ENCODE measurements around the gene OR4S1. TPM values are rescaled to one million over a fixed set of nuclear protein-coding genes. Genes with fewer than 3 reads are reported as not detected.
A peak's percentile ranks its signal among the peaks of the same experiment; 100 is the strongest.
"Not testable (repeated sequence)": the region's sequence is repeated elsewhere in the genome, so short reads cannot be mapped to it uniquely, and the experiment has no call there.

Gene OR4S1, protein sequence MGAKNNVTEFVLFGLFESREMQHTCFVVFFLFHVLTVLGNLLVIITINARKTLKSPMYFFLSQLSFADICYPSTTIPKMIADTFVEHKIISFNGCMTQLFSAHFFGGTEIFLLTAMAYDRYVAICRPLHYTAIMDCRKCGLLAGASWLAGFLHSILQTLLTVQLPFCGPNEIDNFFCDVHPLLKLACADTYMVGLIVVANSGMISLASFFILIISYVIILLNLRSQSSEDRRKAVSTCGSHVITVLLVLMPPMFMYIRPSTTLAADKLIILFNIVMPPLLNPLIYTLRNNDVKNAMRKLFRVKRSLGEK
- total RNA-seq, result not detected in 2 replicates

DNA sequence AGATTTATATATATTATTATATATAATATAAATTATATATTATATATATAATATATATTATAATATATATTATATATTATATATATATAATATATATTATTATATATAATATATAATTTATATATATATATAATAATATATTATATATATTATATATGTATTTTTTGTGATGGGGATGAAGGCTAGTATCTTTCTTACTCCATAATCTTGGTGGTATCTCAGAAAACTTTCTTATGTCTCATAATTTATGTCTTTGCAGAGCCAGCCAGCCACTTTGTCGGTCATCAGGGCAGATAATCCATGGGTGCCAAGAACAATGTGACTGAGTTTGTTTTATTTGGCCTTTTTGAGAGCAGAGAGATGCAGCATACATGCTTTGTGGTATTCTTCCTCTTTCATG is at the start of gene OR4S1:
Gene OR4S1, plus strand, starts transcription at position 301 of the 400 bp plus-strand sequence. Its CDS starts 0 bp downstream, at position 301.
- DNase-seq (ENCODE audit: low read depth in 2 of 2), result no peak

DNA sequence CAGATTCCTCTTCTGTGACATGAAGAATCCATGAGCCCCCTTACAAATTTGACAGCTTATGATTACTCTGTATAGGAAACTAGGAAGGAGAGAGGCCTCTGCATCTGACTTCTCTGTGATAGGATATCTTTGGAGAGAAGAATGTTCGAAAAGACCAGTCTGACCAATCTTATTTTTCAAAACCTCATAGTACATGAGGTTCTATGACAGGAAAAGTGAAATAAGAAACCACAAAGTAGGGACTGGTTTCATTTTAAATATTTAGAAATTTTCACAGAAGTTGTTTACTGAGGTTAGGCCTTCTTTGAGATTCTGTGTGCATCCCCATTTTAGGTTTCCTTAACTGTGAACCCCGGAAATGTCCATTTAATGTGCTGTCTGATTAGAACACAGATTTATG is 44.4 kb upstream of the OR4S1 start:
- DNase-seq (ENCODE audit: low read depth in 2 of 2), result no peak

DNA sequence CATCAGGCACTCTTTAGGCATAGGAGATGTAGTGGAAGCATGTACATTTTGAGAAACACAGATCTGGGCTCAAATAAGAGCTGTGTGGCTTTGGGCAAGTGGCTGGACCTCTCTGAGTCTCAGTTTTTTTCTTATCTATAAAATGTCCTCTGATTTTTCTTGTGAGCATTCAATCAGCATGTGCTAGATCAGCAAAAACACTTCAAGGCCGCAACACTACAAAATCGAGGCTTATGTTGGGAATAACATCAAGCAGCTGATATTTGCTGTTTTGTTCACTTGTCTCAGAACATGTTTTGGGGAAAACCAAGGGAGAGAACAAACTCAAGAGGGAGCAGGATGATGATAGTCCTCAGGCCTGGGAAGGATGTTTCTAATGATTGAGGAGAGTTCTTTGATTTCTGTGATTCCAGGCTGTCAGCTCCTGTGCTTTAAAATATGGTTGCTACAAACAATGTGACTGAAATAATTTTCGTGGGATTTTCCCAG is 42.6 kb upstream of the OR4S1 start, which contains the start of gene OR4X1:
Gene OR4X1, plus strand, starts transcription at position 439 of the 489 bp plus-strand sequence. Its CDS starts 0 bp downstream, at position 439.
- DNase-seq (ENCODE audit: low read depth in 2 of 2), result no peak

DNA sequence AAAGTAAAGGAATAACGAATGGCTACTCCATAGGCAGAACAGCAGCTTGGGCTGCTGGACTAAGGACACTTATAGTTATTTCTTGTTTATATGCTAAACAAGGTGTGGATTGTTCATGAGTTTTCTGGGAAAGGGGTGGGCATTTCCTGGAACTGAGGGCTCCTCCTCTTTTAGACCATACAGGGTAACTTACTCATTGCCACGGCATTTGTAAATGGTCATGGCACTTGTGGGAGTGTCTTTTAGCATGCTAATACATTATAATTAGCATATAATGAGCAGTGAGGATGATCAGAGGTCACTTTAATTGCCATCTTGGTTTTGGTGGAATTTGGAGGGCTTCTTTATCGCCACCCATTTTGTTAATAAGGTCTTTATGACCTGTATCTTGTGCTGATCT is 35.4 kb upstream of the OR4S1 start:
- DNase-seq (ENCODE audit: low read depth in 2 of 2), result no peak

DNA sequence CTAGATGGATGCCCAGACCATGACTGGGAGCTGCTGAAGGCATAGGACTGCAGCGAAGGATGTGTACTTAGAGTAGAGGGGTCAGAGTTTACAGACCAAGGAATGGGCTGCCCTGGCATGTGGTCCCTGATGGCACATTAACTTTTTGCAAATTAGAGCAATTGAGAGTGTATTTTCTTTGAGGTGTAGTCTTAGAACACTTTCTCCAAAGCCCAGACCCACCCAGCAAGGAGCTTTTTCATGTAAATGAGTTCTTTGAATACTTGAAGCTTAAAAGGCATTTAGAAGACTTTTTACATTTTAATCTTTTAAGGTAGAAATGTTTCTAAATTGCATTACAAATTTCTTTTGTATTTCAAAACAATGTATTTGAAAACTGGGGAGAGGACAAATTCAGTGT is 33.4 kb upstream of the OR4S1 start:
- DNase-seq (ENCODE audit: low read depth in 2 of 2), result no peak

DNA sequence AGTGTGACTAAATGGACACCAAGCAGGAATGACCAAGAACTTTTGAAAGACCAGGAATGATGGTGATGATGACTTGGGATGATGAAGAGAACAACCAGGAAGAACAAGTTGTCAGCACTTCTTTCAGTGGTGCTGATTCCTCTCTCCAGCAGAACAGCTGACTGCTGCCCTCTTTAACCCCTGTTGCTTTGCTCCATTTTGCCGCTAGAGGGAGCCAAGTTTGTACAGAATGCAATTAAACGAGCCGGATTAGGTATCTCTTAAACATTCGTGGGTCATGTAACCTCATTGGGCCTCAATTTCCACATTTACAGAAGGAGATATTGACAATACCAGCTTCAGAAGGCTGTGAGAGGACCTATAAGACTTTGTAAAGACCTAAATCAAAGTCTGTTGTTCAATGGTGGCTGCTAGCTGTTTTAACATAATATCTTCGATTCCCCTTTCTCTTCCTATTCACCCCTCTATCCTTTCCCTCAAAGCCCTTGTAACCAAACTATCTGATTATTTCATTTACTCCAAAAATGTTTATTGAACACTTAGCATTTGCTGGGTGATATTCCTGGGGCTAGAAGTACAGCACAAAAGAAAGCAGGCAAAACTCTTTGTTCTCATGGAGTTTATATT is 1.9 kb downstream of the OR4S1 start:
- peak; percentile 52 to 64 for DNase-seq (ENCODE audit: low read depth in 2 of 2)

DNA sequence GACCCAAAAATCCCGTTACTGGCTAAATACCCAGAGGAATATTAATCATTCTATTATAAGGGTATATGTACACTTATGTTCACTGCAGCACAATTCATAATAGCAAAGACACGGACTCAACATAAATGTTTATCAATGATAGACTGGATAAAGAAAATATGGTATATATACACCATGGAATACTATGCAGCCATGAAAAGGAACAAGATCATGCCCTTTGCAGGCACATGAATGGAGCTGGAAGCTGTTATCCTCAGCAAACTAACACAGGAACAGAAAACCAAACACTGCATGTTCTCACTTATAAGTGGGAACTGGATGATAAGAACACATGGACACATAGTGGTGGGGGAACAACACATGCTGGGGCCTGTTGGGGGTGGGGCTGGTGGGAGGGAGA is 7.6 kb downstream of the OR4S1 start:
- not testable (repeated sequence) for DNase-seq (ENCODE audit: low read depth in 2 of 2)

DNA sequence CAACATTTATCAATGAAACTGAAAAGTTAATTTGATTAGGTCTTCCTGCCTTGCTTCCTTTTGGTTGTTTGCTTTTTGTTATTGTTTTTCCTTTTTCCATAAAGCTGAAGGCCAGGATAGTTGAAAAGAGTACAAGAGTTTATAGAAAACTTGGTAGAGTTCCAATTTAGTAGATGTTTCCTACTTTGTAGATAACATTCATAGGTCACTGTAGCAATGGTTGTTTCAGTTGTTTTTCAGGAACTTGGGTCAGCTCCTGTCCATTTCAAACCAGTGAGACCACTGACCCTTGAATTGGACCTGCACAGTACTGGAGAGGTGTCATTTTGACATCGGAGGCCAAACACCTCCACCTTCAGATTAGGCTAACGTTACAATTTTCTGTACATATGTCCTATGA is 13.8 kb downstream of the OR4S1 start:
- DNase-seq (ENCODE audit: low read depth in 2 of 2), result peak in 1 of 2 donors; percentile 3

DNA sequence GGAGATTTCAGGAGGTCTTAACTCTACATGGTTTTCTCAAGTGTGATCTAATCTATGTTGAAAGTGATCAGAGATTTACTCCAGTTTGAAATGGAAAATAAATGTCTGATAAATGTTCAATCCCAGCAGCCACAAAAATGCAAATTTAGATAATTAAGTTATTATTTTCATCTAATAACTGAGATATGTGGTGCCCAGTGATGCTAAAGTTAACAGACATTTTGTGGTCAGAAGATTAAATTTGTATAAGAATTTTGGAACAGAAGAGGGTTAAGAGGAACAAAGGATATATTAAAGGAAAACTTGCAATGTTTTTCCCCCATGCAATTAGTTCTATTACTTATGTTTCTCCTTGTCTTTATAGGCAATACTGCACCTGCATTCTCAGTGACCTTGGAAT is 18.6 kb downstream of the OR4S1 start, which contains the start of gene OR4C3:
Gene OR4C3, plus strand, starts transcription at position 301 of the 400 bp plus-strand sequence. CDS start 102 bp downstream, outside the sequence.
- not testable (repeated sequence) for DNase-seq (ENCODE audit: low read depth in 2 of 2)

DNA sequence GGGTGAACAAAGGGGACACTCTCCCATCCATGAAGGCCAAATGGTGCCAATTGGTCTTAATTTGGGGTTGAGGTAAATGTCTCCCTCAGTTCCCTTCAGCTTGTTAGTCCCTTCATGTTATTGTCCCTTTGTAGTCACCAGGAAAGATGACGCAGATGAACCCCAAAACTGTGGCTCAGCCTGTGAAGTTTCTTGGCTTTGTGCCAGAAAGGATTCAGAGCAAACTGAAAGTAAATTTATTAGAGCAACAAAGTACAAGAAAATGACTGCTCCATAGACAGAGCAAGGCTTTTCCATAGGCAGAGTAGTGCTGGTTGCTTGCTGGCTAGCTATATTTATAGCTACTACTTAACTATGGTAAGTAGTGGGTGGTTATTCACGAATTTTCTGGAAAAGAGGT is 35.4 kb downstream of the OR4S1 start:
- no peak for DNase-seq (ENCODE audit: low read depth in 2 of 2)

DNA sequence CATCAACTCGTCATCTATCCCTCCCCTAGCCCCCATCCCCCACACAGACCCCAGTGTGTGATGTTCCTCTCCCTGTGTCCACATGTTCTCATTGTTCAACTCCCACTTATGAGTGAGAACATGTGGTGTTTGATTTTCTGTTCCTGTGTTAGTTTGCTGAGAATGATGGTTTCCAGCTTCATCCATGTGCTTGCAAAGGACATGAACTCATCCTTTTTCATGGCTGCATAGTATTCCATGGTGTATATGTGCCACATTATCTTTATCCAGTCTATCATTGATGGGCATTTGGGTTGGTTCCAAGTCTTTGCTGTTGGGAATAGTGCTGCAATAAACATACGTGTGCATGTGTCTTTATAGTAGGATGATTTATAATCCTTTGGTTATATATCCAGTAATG is 36.5 kb downstream of the OR4S1 start:
- not testable (repeated sequence) for DNase-seq (ENCODE audit: low read depth in 2 of 2)

DNA sequence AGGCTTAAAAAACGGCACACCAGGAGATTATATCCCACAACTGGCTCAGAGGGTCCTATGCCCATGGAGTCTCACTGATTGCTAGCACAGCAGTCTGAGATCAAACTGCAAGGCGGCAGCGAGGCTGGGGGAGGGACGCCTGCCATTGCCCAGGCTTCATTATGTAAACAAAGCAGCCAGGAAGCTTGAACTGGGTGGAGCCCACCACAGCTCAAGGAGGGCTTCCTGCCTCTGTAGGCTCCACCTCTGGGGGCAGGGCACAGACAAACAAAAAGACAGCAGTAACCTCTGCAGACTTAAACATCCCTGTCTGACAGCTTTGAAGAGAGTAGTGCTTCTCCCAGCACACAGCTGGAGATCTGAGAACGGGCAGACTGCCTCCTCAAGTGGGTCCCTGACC is 40.3 kb downstream of the OR4S1 start:
- not testable (repeated sequence) for DNase-seq (ENCODE audit: low read depth in 2 of 2)

DNA sequence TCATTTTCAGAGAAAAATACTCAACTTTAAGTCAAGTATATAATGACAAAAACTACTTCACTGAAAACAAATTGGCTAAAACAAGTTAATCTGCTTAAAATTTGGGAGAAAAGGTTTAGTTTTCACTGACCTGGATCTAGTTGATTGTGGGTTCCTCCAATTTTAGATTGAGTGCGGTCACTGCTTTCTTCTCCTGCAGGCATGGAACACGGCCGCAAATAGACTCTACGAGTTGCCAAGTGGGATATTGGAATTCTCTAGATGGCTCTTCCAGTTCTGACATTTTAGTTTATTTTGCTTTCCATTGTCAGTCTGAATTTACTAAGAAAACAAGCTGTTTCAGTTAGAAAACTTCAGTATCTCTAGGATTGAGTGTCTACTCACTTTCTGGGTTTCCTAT is 48.0 kb downstream of the OR4S1 start:
- no peak for DNase-seq (ENCODE audit: low read depth in 2 of 2)

DNA sequence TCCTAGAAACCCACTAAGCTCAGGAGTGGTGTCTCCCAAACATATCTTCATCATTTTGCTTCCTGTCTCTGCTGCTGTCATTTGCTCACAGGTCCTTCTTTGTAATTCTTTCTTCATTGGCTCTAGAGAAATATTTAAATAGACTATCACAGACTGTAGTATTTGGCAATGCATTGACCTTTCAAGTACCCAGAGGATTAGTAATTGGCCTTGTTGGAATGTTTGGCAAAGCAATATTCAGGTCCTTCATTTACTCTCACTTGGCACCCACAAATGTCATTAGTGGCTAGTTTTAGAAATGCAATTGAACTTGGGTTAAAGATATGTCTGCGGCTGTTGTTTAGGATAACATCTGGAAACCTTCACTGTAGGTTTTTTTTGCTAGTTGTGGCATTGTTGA is 48.7 kb downstream of the OR4S1 start:
- DNase-seq (ENCODE audit: low read depth in 2 of 2), result no peak

Other genes starting within 250 kb of the OR4S1 start
- not detected in 2 replicates for gene OR4B1, start 89.4 kb upstream of the OR4S1 start, total RNA-seq
- not detected in 2 replicates for gene OR4X2, start 61.1 kb upstream of the OR4S1 start, total RNA-seq
- gene OR4X1, start 42.4 kb upstream of the OR4S1 start, total RNA-seq, result not detected in 2 replicates
- not detected in 2 replicates for gene OR4C3, start 18.7 kb downstream of the OR4S1 start, total RNA-seq
- not detected in 2 replicates for gene OR4C5, start 60.2 kb downstream of the OR4S1 start, total RNA-seq
- gene OR4A47, start 182.6 kb downstream of the OR4S1 start, total RNA-seq, result not detected in 2 replicates